ENCODE measurements around the gene MEGF11.

MEGF11 gene

GRCh38 chr15:65847989-65848388 lies 405.6 kb downstream of the MEGF11 start:
- no peak for DNase-seq (ENCODE audit: low spot score)

GRCh38 chr15:65845826-65846519 lies 407.6 kb downstream of the MEGF11 start:
- no peak for DNase-seq (ENCODE audit: low spot score)
